PC-9 (cell line): ENCODE measurements around the gene ANXA9. TPM values are rescaled to one million over a fixed set of nuclear protein-coding genes. Genes with fewer than 3 reads are reported as not detected.

Source experiments
- BruUV-seq: library from RNA; stranded (reverse); fragments of 400-500 nt; replicated peaks from 2 replicates; lab custom pipeline; 2021; lab: Mats Ljungman, UMichigan
- CTCF ChIA-PET: fragments of 300-600 bp; sonication (Branson Sonifier 250); formaldehyde crosslinking; loops from one replicate; lab custom pipeline; 2022; ENCODE audit warnings: antibody characterized with exemption; lab: Charles Lee
- POLR2A ChIA-PET: fragments of 300-600 bp; sonication (Branson Sonifier 250); formaldehyde crosslinking; loops from one replicate; lab custom pipeline; 2022; ENCODE audit warnings: antibody characterized with exemption; ENCODE audit not compliant: unreplicated experiment; lab: Charles Lee
- DNase-seq, 2 experiments: peaks; one replicate each; pipeline versions ENCODE4 v3.0.0 to v3.0.0-alpha.2; 2015 to 2022; ENCODE audit warnings: mixed read lengths in 1 of 2
- H2AFZ ChIP-seq: fragments of 200-600 bp; sonication (generic); 2 replicates; pipeline ENCODE4 v1.8.1; 2017; ENCODE audit warnings: antibody characterized with exemption
- H3F3A ChIP-seq: fragments of 200-600 bp; sonication (generic); 2 replicates; pipeline ENCODE4 v1.8.1; 2017; ENCODE audit warnings: antibody characterized with exemption, mild to moderate bottlenecking, low read depth; ENCODE audit not compliant: insufficient read depth
- H3K27ac ChIP-seq: fragments of 200-600 bp; sonication (generic); 2 replicates; pipeline ENCODE4 v1.6.1; 2016; ENCODE audit warnings: mixed run types
- H3K27me3 ChIP-seq: fragments of 200-600 bp; sonication (generic); 2 replicates; pipeline ENCODE4 v1.6.1; 2016; ENCODE audit warnings: low read depth, mixed run types; ENCODE audit not compliant: insufficient read depth
- H3K36me3 ChIP-seq: fragments of 200-600 bp; sonication (generic); 2 replicates; pipeline ENCODE4 v1.6.1; 2016; ENCODE audit warnings: low read depth, mixed run types
- H3K4me1 ChIP-seq: fragments of 200-600 bp; sonication (generic); replicated peaks from 2 replicates; pipeline ENCODE4 v1.6.1; 2016; ENCODE audit warnings: mixed run types; ENCODE audit not compliant: insufficient read depth
- H3K4me2 ChIP-seq: fragments of 200-600 bp; sonication (generic); 2 replicates; pipeline ENCODE4 v1.6.1; 2017; ENCODE audit warnings: mixed run types
- H3K4me3 ChIP-seq: fragments of 200-600 bp; sonication (generic); 2 replicates; pipeline ENCODE4 v1.6.1; 2016; ENCODE audit warnings: mixed run types
- H3K79me2 ChIP-seq: fragments of 200-600 bp; sonication (generic); 2 replicates; pipeline ENCODE4 v1.6.1; 2017; ENCODE audit warnings: low read depth, mixed run types
- H3K9me2 ChIP-seq: fragments of 200-600 bp; sonication (generic); 2 replicates; pipeline ENCODE4 v1.8.1; 2017; ENCODE audit warnings: mild to moderate bottlenecking; ENCODE audit not compliant: insufficient read depth
- H3K9me3 ChIP-seq: fragments of 200-600 bp; sonication (generic); 2 replicates; pipeline ENCODE4 v1.8.1; 2016; ENCODE audit warnings: low read depth; ENCODE audit not compliant: insufficient read depth
- H4K20me1 ChIP-seq: fragments of 200-600 bp; sonication (generic); 2 replicates; pipeline ENCODE4 v1.8.1; 2017; ENCODE audit not compliant: insufficient read depth
- CTCF ChIP-seq: fragments of 200-600 bp; sonication (generic); conservative IDR thresholded peaks from 2 replicates; pipeline ENCODE4 v1.6.1; 2017; ENCODE audit warnings: mixed run types, antibody characterized with exemption, mild to moderate bottlenecking, moderate library complexity
- EZH2 ChIP-seq: fragments of 200-600 bp; sonication (generic); IDR thresholded peaks from 2 replicates; pipeline ENCODE4 v1.8.0; 2017; ENCODE audit warnings: antibody characterized with exemption, low read depth
- intact Hi-C: fragments of 100-400 bp; cut with micrococcal nuclease; formaldehyde crosslinking; loops from one replicate; pipeline ENCODE4 v1.10.0; 2022; ENCODE audit not compliant: unreplicated experiment
- total RNA-seq: library from RNA; stranded (reverse); gene quantifications from 2 replicates; pipeline ENCODE4 v1.2.3, GENCODE V29; 2021

The ANXA9 gene
- total RNA-seq, 1 experiment from 2014 or later, result 10.6 TPM

GRCh38 chr1:151010346-151010726 lies 28.2 kb downstream of the ANXA9 start:
- peaks cover 34% of the 10 kb centered on the region for H3K4me1 ChIP-seq
- no TSS peak for BruUV-seq
- CTCF ChIA-PET, result no interaction called here

GRCh38 chr1:151011154-151011850 lies 29.2 kb downstream of the ANXA9 start:
- Histone ChIP-seq H4K20me1 (no peaks in the 10 kb centered on the region), H3F3A (peaks cover 15% of the 10 kb centered on the region), H3K4me1 (peaks cover 24% of the 10 kb centered on the region), H3K9me2 (no peaks in the 10 kb centered on the region), H3K9me3 (no peaks in the 10 kb centered on the region), H3K27ac (no peak overlapping the region), H3K4me3 (no peak overlapping the region), H3K79me2 (peaks cover 24% of the 10 kb centered on the region), H3K4me2 (no peak overlapping the region), H3K27me3 (no peaks in the 10 kb centered on the region), H3K36me3 (no peaks in the 10 kb centered on the region), H2AFZ (no peak overlapping the region)
- BruUV-seq, result no TSS peak
- intact Hi-C loops, result no loop called here
- DNase-seq, result no peak
- ChIA-PET POLR2A (no interaction called here), CTCF (interaction anchor here (0.5 kb wide), 1 partner anchor 90 kb away, joined by 6 read pairs; no protein-coding TSS in a partner anchor)
- no peak for TF ChIP-seq CTCF

More at GRCh38 chr1:151010346-151010726, 28.2 kb downstream of the ANXA9 start:
- DNase-seq, result no peak
- Histone ChIP-seq H4K20me1 (no peaks in the 10 kb centered on the region), H3F3A (peaks cover 24% of the 10 kb centered on the region), H3K4me3 (no peak overlapping the region), H3K36me3 (no peaks in the 10 kb centered on the region), H3K27me3 (no peaks in the 10 kb centered on the region), H3K4me2 (0 out of 2 replicates have a peak overlapping the region, but pooled peaks have one; percentile 97), H3K79me2 (peaks cover 24% of the 10 kb centered on the region), H2AFZ (no peak overlapping the region), H3K9me3 (no peaks in the 10 kb centered on the region), H3K9me2 (no peaks in the 10 kb centered on the region), H3K27ac (no peak overlapping the region)
- POLR2A ChIA-PET, result no interaction called here
- intact Hi-C loops, result no loop called here
- TF ChIP-seq CTCF (no peak), EZH2 (no peak)

GRCh38 chr1:151012684-151013471 lies 30.8 kb downstream of the ANXA9 start:
- DNase-seq, result no peak
- intact Hi-C loops, result no loop called here
- BruUV-seq, result no TSS peak
- H3K27ac ChIP-seq, result no peak overlapping the region
- ChIA-PET CTCF (no interaction called here), POLR2A (no interaction called here)
- H3K4me3 ChIP-seq, result no peak overlapping the region
- H3K27me3 ChIP-seq, result no peaks in the 10 kb centered on the region
- no peaks in the 10 kb centered on the region for H3K9me2 ChIP-seq
- peaks cover 1% of the 10 kb centered on the region for H3F3A ChIP-seq
- no peaks in the 10 kb centered on the region for H4K20me1 ChIP-seq
- H3K9me3 ChIP-seq, result no peaks in the 10 kb centered on the region
- peaks cover 8% of the 10 kb centered on the region for H3K4me1 ChIP-seq
- no peak overlapping the region for H3K4me2 ChIP-seq
- TF ChIP-seq CTCF (no peak), EZH2 (no peak)
- H3K36me3 ChIP-seq, result 0 out of 2 replicates have a peak, but pooled peaks cover 3% of the 10 kb centered on the region
- H2AFZ ChIP-seq, result no peak overlapping the region
- peaks cover 24% of the 10 kb centered on the region for H3K79me2 ChIP-seq
